Measurements from ENCODE around the gene MYO5B. TPM values are rescaled to one million over a fixed set of nuclear protein-coding genes. Genes with fewer than 3 reads are reported as not detected.

The MYO5B gene
- total and polyA plus RNA-seq, 8 donors = 9.0 to 25.5 (median 12.1) TPM

DNA sequence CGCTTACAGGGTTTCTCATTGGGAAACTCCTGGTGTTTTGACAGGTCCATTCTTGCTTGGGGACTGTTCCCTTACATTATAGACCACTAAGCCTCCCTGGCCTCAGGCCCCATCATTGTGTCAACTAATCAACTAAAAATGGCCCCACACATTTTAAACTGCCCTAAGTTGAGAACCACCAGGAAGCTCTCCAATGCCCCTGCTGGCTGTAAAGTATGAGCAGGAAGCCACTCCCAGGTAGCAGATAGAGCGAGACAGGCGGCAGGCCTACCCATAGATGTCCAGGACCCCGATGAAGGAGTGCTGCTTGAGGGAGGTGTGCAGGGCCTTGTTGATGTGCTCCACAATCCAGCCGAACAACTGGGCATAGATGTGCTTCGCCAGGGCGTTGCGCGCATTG, 220.9 kb downstream of the MYO5B start:
- DNase-seq (no peak), ATAC-seq (no peak)
- intact Hi-C loops (cut with DNase I) = no loop called here
- Histone ChIP-seq H3K27me3 (no peaks in the 10 kb centered on the region), H3K36me3 (peaks cover 0 to 2% of the 10 kb centered on the region in 2 donors), H3K4me1 (no peaks in the 10 kb centered on the region), H3K4me3 (no peak overlapping the region), H3K27ac (no peak overlapping the region), H3K9me3 (no peaks in the 10 kb centered on the region)
- TF ChIP-seq, protein P1, sequence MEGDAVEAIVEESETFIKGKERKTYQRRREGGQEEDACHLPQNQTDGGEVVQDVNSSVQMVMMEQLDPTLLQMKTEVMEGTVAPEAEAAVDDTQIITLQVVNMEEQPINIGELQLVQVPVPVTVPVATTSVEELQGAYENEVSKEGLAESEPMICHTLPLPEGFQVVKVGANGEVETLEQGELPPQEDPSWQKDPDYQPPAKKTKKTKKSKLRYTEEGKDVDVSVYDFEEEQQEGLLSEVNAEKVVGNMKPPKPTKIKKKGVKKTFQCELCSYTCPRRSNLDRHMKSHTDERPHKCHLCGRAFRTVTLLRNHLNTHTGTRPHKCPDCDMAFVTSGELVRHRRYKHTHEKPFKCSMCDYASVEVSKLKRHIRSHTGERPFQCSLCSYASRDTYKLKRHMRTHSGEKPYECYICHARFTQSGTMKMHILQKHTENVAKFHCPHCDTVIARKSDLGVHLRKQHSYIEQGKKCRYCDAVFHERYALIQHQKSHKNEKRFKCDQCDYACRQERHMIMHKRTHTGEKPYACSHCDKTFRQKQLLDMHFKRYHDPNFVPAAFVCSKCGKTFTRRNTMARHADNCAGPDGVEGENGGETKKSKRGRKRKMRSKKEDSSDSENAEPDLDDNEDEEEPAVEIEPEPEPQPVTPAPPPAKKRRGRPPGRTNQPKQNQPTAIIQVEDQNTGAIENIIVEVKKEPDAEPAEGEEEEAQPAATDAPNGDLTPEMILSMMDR (IDR thresholded peaks at IDR 0.05) = no peak

DNA sequence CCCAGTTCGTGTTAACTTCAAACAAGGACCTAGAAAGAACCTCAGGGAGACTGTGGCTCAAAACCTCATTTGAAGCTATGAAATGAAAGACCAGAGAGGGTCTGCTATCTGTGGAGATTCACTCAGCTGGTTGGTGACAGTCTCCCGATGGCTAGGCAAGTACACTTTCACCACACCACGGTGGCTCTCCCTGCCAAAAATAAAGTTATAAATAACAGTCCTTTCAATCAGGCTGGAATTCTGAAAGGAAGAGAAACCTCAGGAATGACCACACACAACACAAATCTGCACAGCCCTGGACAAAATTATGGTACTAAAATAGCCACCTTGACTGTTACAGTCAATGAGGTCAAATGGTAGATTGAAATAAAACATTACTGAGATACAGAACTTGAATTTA, 221.4 kb downstream of the MYO5B start:
- intact Hi-C loops (cut with DNase I) = no loop called here
- Histone ChIP-seq H3K4me1 (no peaks in the 10 kb centered on the region), H3K36me3 (peaks cover 0 to 2% of the 10 kb centered on the region in 2 donors), H3K27ac (no peak overlapping the region), H3K27me3 (no peaks in the 10 kb centered on the region), H3K4me3 (no peak overlapping the region), H3K9me3 (no peaks in the 10 kb centered on the region)
- ATAC-seq (no peak), DNase-seq (no peak)
- TF ChIP-seq, protein P1 (IDR thresholded peaks at IDR 0.05) = no peak

DNA sequence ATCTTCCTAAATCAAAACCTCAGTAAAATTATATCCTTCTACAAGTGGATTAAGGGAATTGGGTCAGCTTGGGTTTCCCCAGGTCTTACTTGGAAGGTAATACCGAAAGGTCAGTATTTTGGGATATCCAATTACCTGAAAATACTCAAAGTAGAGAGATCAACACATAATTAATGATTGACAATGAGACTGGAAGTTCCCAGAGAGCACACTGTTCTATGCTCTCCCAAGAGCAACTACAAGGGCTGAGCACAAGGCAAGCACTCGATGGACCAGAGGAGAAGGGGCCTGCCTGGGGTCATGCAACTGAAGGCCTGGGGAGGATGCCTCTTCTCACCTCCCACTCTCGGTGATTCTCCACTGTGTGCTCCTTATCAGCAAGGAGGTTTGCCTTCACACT, 222.4 kb downstream of the MYO5B start:
- ATAC-seq (no peak), DNase-seq (no peak)
- no peak overlapping the region for H3K4me3 ChIP-seq
- no peaks in the 10 kb centered on the region for H3K4me1 ChIP-seq
- no peaks in the 10 kb centered on the region for H3K27me3 ChIP-seq
- TF ChIP-seq, protein P1 (IDR thresholded peaks at IDR 0.05) = no peak
- H3K36me3 ChIP-seq = peaks cover 0 to 2% of the 10 kb centered on the region in 2 donors
- intact Hi-C loops (cut with DNase I) = no loop called here
- no peak overlapping the region for H3K27ac ChIP-seq
- no peaks in the 10 kb centered on the region for H3K9me3 ChIP-seq

DNA sequence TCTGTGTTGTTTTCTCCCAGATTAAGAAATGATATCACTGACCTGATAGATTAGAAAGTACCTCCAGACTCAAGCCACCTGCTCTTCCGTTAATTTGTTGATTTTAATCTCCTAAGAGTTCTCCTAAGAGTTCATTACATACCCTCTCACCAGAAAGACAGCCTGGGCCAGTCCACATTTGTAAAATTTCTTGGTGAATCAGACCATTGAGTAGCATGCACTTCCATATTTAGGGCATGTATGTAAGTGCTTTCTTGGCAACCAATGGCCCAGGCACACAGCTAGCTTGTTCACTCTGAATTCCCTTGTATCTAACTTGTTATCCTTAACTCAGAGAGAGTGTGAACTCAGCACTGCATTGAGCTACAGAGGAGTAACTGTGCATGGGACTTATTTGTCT, 223.5 kb downstream of the MYO5B start:
- Histone ChIP-seq H3K4me3 (no peak overlapping the region), H3K27ac (no peak overlapping the region), H3K9me3 (no peaks in the 10 kb centered on the region), H3K4me1 (no peaks in the 10 kb centered on the region), H3K36me3 (peaks cover 0 to 2% of the 10 kb centered on the region in 2 donors), H3K27me3 (no peaks in the 10 kb centered on the region)
- ATAC-seq (peak; percentile 67), DNase-seq (no peak)
- intact Hi-C loops (cut with DNase I) = no loop called here
- TF ChIP-seq, protein P1 (IDR thresholded peaks at IDR 0.05) = no peak

DNA sequence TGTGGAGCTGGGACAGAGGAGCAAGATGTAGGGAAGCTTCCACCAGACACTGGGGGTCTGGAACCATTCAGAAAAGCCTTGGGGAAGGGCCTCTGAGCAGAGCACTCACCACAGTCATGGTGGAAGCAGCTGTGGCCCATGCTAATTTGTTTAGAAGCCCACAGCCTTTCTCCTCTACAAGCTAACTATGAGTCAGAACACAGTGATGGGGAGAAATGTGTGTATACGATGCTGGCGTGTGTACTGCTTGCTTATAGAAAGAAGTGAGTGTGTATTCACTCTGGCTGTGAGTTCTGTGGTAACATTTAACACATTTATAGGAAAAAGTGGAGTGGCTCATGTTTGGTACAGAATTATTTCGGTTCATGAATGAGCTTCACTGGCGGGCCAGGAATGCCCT, 224.6 kb downstream of the MYO5B start:
- peaks cover 0 to 2% of the 10 kb centered on the region in 2 donors for H3K36me3 ChIP-seq
- ATAC-seq (no peak), DNase-seq (no peak)
- H3K4me3 ChIP-seq = no peak overlapping the region
- no peaks in the 10 kb centered on the region for H3K9me3 ChIP-seq
- no peaks in the 10 kb centered on the region for H3K27me3 ChIP-seq
- H3K27ac ChIP-seq = no peak overlapping the region
- TF ChIP-seq, protein P1 (IDR thresholded peaks at IDR 0.05) = no peak
- H3K4me1 ChIP-seq = no peaks in the 10 kb centered on the region
- intact Hi-C loops (cut with DNase I) = no loop called here
